Chondrocyte (in vitro differentiated cells): Measurements from ENCODE around the gene ACOT13. TPM values are rescaled to one million over a fixed set of nuclear protein-coding genes. Genes with fewer than 3 reads are reported as not detected.

Experiments
- DNase-seq: peaks from one replicate; pipeline ENCODE4 v3.0.0; 2021; ENCODE audit warnings: mixed read lengths, low spot score
- H3K27ac Mint-ChIP-seq: one replicate; pipeline ENCODE4 v1.8.0; 2021; ENCODE audit warnings: mild to moderate bottlenecking, moderate library complexity, mixed read lengths; ENCODE audit not compliant: unreplicated experiment
- H3K27me3 Mint-ChIP-seq: 2 replicates; pipeline ENCODE4 v1.8.0; 2021; ENCODE audit warnings: low read depth, mixed read lengths
- H3K36me3 Mint-ChIP-seq: 2 replicates; pipeline ENCODE4 v1.8.0; 2021; ENCODE audit warnings: low read depth, mixed read lengths
- H3K4me1 Mint-ChIP-seq: 2 replicates; pipeline ENCODE4 v1.8.0; 2021; ENCODE audit warnings: low read depth, mild to moderate bottlenecking, mixed read lengths
- H3K4me3 Mint-ChIP-seq: one replicate; pipeline ENCODE4 v1.8.0; 2021; ENCODE audit warnings: mild to moderate bottlenecking, moderate library complexity, mixed read lengths; ENCODE audit not compliant: unreplicated experiment
- H3K9me3 Mint-ChIP-seq: 2 replicates; pipeline ENCODE4 v1.8.0; 2021; ENCODE audit warnings: low read depth, mixed read lengths
- total RNA-seq: library from RNA; stranded (reverse); gene quantifications from 3 replicates; pipeline ENCODE4 v1.2.1, GENCODE V29; 2021
- TF ChIP-seq, protein P1 (sequence below): fragments of 200-600 bp; sonication (generic); IDR thresholded peaks from 2 replicates; pipeline ENCODE4 v1.5.0; 2021; ENCODE audit warnings: antibody characterized with exemption, mild to moderate bottlenecking, moderate library complexity

ACOT13 gene
- total RNA-seq, 1 donor from 2014 or later = 28.4 TPM

DNA sequence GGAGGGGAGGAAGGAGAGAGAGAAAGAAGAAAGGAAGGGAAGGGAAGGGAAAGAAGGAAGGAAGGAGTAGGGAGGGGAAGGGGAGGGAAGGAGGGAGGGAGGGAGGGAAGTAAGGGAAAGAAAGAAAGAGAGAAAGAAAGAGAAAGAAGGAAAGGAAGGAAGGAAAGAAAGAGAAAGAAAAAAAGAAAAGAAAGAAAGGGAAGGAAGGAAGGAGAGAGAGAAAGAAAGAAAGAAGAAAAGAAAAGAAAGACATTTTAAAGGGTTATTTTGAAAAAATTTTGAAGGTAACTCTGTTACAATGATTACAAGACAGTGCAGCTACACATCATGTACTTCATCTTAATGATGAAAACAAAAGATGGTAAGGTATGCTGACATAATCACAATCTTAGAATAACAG lies 24.8 kb upstream of the ACOT13 start:
- TF ChIP-seq, protein P1, sequence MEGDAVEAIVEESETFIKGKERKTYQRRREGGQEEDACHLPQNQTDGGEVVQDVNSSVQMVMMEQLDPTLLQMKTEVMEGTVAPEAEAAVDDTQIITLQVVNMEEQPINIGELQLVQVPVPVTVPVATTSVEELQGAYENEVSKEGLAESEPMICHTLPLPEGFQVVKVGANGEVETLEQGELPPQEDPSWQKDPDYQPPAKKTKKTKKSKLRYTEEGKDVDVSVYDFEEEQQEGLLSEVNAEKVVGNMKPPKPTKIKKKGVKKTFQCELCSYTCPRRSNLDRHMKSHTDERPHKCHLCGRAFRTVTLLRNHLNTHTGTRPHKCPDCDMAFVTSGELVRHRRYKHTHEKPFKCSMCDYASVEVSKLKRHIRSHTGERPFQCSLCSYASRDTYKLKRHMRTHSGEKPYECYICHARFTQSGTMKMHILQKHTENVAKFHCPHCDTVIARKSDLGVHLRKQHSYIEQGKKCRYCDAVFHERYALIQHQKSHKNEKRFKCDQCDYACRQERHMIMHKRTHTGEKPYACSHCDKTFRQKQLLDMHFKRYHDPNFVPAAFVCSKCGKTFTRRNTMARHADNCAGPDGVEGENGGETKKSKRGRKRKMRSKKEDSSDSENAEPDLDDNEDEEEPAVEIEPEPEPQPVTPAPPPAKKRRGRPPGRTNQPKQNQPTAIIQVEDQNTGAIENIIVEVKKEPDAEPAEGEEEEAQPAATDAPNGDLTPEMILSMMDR = no peak
- no peaks in the 10 kb centered on the region for H3K36me3 Mint-ChIP-seq
- peaks cover 13% of the 10 kb centered on the region for H3K27me3 Mint-ChIP-seq
- H3K4me3 Mint-ChIP-seq = no peak overlapping the region
- no peak overlapping the region for H3K27ac Mint-ChIP-seq
- H3K9me3 Mint-ChIP-seq = peaks cover 5% of the 10 kb centered on the region
- peaks cover 13% of the 10 kb centered on the region for H3K4me1 Mint-ChIP-seq
- no peak for DNase-seq

DNA sequence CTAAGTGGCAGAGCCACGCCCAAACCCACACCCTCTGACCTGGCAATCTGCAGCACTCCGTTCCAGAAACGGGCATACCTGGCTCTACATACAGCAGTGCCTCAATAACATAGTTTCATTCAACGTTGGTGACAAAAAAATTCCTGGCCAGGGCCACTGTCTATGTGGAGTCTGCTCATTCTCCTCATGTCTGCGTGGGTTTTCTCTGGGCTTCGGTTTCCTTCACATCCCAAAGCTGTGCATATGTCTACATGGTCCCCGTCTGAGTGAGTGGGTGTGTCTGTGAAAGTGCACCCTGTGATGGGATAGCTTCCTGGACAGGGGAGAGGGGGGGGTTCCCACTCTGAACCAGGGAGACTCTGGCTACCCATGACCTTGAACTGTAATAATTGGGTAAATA lies 23.0 kb upstream of the ACOT13 start:
- Mint-ChIP-seq H3K27ac (no peak overlapping the region), H3K4me3 (no peak overlapping the region), H3K4me1 (peaks cover 13% of the 10 kb centered on the region), H3K36me3 (no peaks in the 10 kb centered on the region), H3K27me3 (peaks cover 9% of the 10 kb centered on the region), H3K9me3 (peaks cover 2% of the 10 kb centered on the region)
- TF ChIP-seq, protein P1 = no peak
- DNase-seq = no peak

DNA sequence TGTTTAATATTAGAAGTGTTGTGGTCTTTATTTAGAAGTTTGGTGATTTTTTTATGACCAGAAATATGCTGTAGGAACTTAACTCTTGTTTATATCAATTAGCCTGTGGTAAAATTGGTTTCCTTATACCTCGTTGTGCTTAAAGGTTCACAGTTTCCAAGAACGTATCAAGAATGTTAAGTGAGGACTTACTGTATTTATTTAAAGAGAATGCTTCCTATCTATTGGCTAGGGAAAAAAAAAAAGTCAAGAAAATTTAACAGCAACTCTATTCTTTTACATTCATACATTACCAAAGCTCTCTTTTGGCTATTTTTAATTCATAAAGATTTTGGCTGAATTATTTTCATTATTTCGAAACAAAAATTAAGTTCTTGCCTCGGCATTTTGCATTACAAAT lies 22.5 kb upstream of the ACOT13 start:
- Mint-ChIP-seq H3K4me1 (peaks cover 13% of the 10 kb centered on the region), H3K9me3 (no peaks in the 10 kb centered on the region), H3K36me3 (no peaks in the 10 kb centered on the region), H3K27me3 (peaks cover 9% of the 10 kb centered on the region), H3K4me3 (no peak overlapping the region), H3K27ac (no peak overlapping the region)
- no peak for DNase-seq
- TF ChIP-seq, protein P1 = no peak

DNA sequence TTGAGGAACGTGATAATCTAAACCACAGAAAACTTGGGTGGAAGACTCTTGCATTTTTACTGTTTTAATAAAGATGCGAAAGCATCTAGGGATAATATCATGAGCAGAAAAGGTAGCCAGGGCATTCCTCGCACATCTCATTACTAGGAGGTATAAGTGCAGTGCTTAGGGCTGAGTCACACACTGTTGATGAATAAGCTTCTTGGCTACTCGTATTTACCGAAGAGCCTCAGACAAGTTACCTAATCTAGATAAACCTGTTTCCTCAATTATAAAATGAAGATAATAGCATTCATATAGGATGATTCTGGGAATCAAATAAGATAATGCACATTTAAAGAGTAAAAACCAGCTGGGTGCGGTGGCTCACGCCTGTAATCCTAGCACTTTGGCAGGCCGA lies 20.1 kb upstream of the ACOT13 start:
- Mint-ChIP-seq H3K9me3 (no peaks in the 10 kb centered on the region), H3K27ac (no peak overlapping the region), H3K4me1 (peaks cover 13% of the 10 kb centered on the region), H3K27me3 (peaks cover 5% of the 10 kb centered on the region), H3K36me3 (peaks cover 2% of the 10 kb centered on the region), H3K4me3 (peak overlapping the region; percentile 75)
- DNase-seq = no peak
- TF ChIP-seq, protein P1 = no peak

DNA sequence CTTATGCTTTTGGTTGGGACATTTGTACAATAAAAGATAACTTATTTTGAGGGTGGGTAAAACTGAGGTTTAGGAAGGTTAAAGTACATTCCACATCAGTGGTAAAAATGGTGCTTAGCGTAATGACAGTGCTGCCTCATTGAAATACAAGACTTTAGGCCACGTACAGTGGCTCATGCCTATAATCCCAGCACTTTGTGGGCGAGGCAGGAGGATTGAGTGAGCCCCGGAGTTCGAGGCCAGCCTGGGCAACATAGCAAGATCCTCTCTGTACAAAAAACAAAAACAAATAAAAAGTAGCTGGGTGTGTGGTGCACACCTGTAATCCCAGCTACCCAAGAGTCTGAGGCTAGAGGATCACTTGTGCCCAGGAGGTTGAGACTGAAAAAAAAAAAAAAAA lies 18.6 kb upstream of the ACOT13 start:
- H3K27me3 Mint-ChIP-seq = peaks cover 5% of the 10 kb centered on the region
- no peak overlapping the region for H3K27ac Mint-ChIP-seq
- DNase-seq = no peak
- no peak overlapping the region for H3K4me3 Mint-ChIP-seq
- peaks cover 13% of the 10 kb centered on the region for H3K4me1 Mint-ChIP-seq
- no peaks in the 10 kb centered on the region for H3K9me3 Mint-ChIP-seq
- peaks cover 11% of the 10 kb centered on the region for H3K36me3 Mint-ChIP-seq
- TF ChIP-seq, protein P1 = no peak
